ENCODE measurements around the gene PSME3. TPM values are rescaled to one million over a fixed set of nuclear protein-coding genes. Genes with fewer than 3 reads are reported as not detected.

Gene PSME3
- total RNA-seq, 4 donors from 2014 or later: 78.3 to 119 (median 85.4) TPM

- H3K36me3 ChIP-seq: peaks cover 46 to 59% of the 10 kb centered on the region in 2 donors
- WGBS, 2 donors: 84 to 87% methylated on average over 11 of the region's 11 CpGs
- no peak for TF ChIP-seq CTCF (IDR thresholded peaks at IDR 0.05)
- no peak for TF ChIP-seq POLR2A (IDR thresholded peaks at IDR 0.05)
Observed at GRCh38 chr17:42841975-42842685, 8.9 kb downstream of the PSME3 start.

GRCh38 chr17:42843358-42843934 is 10.2 kb downstream of the PSME3 start:
- Histone ChIP-seq H3K36me3 (peaks cover 33 to 46% of the 10 kb centered on the region in 2 donors), H3K9me3 (no peaks in the 10 kb centered on the region), H3K27ac (no peak overlapping the region), H3K4me3 (replicated peaks in 1 of 3) (no peak overlapping the region), H3K27me3 (no peaks in the 10 kb centered on the region), H3K4me1 (no peaks in the 10 kb centered on the region)
- peak; percentile 21 to 29 for DNase-seq
- intact Hi-C loops (cut with DNase I): no loop called here
- TF ChIP-seq POLR2A (IDR thresholded peaks at IDR 0.05): no peak
- peak; percentile 76 to 98 (median 90) for TF ChIP-seq CTCF (IDR thresholded peaks at IDR 0.05)
- WGBS, 2 donors: 41 to 46% methylated on average over 6 of the region's 6 CpGs

More at GRCh38 chr17:42841975-42842685, 8.9 kb downstream of the PSME3 start:
- intact Hi-C loops (cut with DNase I): no loop called here
- no peaks in the 10 kb centered on the region for H3K9me3 ChIP-seq
- no peak for DNase-seq
- no peaks in the 10 kb centered on the region for H3K27me3 ChIP-seq
- no peak overlapping the region for H3K27ac ChIP-seq
- H3K4me1 ChIP-seq: no peaks in the 10 kb centered on the region
- H3K4me3 ChIP-seq (replicated peaks in 1 of 3): no peak overlapping the region

- Histone ChIP-seq H3K4me3 (replicated peaks in 1 of 3) (no peak within 1 kb of the TSS), H3K4me1 (peaks cover 0 to 4% of the 10 kb centered on the region in 2 donors), H3K36me3 (peaks cover 24 to 38% of the 10 kb centered on the region in 2 donors), H3K27me3 (no peaks in the 10 kb centered on the region), H3K9me3 (no peaks in the 10 kb centered on the region), H3K27ac (no peak within 1 kb of the TSS)
- intact Hi-C loops (cut with DNase I): no loop called here
- TF ChIP-seq CTCF (IDR thresholded peaks at IDR 0.05): no peak
- no peak for TF ChIP-seq POLR2A (IDR thresholded peaks at IDR 0.05)
- WGBS, 2 donors: 75 to 83% methylated on average over 4 of the region's 4 CpGs
- DNase-seq: no peak
Observed at GRCh38 chr17:42844271-42844670, 11.1 kb downstream of the PSME3 start, which contains the start of gene AOC2. Gene AOC2, plus strand, starts transcription at chr17:42844580. Its CDS starts 47 bp downstream, at chr17:42844627.

GRCh38 chr17:42844761-42845555 is 11.8 kb downstream of the PSME3 start:
- peaks cover 18 to 31% of the 10 kb centered on the region in 2 donors for H3K36me3 ChIP-seq
- no peak for DNase-seq
- H3K4me3 ChIP-seq (replicated peaks in 1 of 3): no peak overlapping the region
- H3K27ac ChIP-seq: no peak overlapping the region
- no peaks in the 10 kb centered on the region for H3K27me3 ChIP-seq
- intact Hi-C loops (cut with DNase I): loop anchor here (5.0 kb wide), 1 partner anchor 92 kb away; no protein-coding TSS in a partner anchor
- WGBS, 2 donors: 89 to 98% methylated on average over 7 to 8 of the region's 24 CpGs
- no peaks in the 10 kb centered on the region for H3K9me3 ChIP-seq
- TF ChIP-seq POLR2A (IDR thresholded peaks at IDR 0.05) (no peak), CTCF (IDR thresholded peaks at IDR 0.05) (no peak)
- peaks cover 6 to 11% of the 10 kb centered on the region in 2 donors for H3K4me1 ChIP-seq
